Chondrocyte (in vitro differentiated cells): Measurements from ENCODE around the gene CASTOR1. TPM values are rescaled to one million over a fixed set of nuclear protein-coding genes. Genes with fewer than 3 reads are reported as not detected.
A peak's percentile ranks its signal among the peaks of the same experiment; 100 is the strongest.

Source experiments
- DNase-seq: peaks from one replicate; pipeline ENCODE4 v3.0.0; 2021; ENCODE audit warnings: mixed read lengths, low spot score
- H3K27ac Mint-ChIP-seq: one replicate; pipeline ENCODE4 v1.8.0; 2021; ENCODE audit warnings: mild to moderate bottlenecking, moderate library complexity, mixed read lengths; ENCODE audit not compliant: unreplicated experiment
- H3K27me3 Mint-ChIP-seq: 2 replicates; pipeline ENCODE4 v1.8.0; 2021; ENCODE audit warnings: low read depth, mixed read lengths
- H3K36me3 Mint-ChIP-seq: 2 replicates; pipeline ENCODE4 v1.8.0; 2021; ENCODE audit warnings: low read depth, mixed read lengths
- H3K4me1 Mint-ChIP-seq: 2 replicates; pipeline ENCODE4 v1.8.0; 2021; ENCODE audit warnings: low read depth, mild to moderate bottlenecking, mixed read lengths
- H3K4me3 Mint-ChIP-seq: one replicate; pipeline ENCODE4 v1.8.0; 2021; ENCODE audit warnings: mild to moderate bottlenecking, moderate library complexity, mixed read lengths; ENCODE audit not compliant: unreplicated experiment
- H3K9me3 Mint-ChIP-seq: 2 replicates; pipeline ENCODE4 v1.8.0; 2021; ENCODE audit warnings: low read depth, mixed read lengths
- CTCF ChIP-seq: fragments of 200-600 bp; sonication (generic); IDR thresholded peaks from 2 replicates; pipeline ENCODE4 v1.5.0; 2021; ENCODE audit warnings: antibody characterized with exemption, mild to moderate bottlenecking, moderate library complexity
- total RNA-seq: library from RNA; stranded (reverse); gene quantifications from 3 replicates; pipeline ENCODE4 v1.2.1, GENCODE V29; 2021

The CASTOR1 gene
- total RNA-seq, 1 donor from 2014 or later: 12.1 TPM

- Mint-ChIP-seq H3K9me3 (no peaks in the 10 kb centered on the region), H3K4me1 (peaks cover 60% of the 10 kb centered on the region), H3K27ac (peak overlapping the region; percentile 58), H3K27me3 (no peaks in the 10 kb centered on the region), H3K4me3 (no peak overlapping the region), H3K36me3 (peaks cover 10% of the 10 kb centered on the region)
- no peak for TF ChIP-seq CTCF
- no peak for DNase-seq
Measured at GRCh38 chr22:30302810-30303138, 13.5 kb upstream of the CASTOR1 start.

- Mint-ChIP-seq H3K4me3 (no peak overlapping the region), H3K4me1 (peaks cover 56% of the 10 kb centered on the region), H3K9me3 (no peaks in the 10 kb centered on the region), H3K27me3 (no peaks in the 10 kb centered on the region), H3K27ac (peak overlapping the region; percentile 58), H3K36me3 (peaks cover 13% of the 10 kb centered on the region)
- TF ChIP-seq CTCF: no peak
- no peak for DNase-seq
Measured at GRCh38 chr22:30301995-30302809, 12.9 kb upstream of the CASTOR1 start.

DNA sequence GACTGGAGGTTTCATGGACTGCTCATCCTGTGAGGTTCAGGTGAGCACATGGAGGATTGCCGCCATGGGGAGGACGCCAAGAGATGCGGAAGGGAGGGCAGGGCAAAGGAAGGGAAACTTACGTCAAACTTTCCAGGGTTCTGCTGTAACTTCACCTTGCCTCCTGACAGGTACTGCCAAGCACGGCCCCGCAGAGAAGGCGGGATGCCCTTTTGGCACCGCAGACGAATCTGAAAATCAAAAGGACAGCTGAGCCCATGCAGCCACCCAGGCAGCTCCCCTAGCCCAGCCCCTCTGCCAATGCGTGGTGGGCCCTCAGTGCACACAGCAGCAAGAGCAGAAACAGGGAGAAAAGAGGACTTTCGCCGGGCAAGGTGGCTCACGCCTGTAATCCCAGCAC lies 10.0 kb upstream of the CASTOR1 start:
- Mint-ChIP-seq H3K4me1 (peaks cover 32% of the 10 kb centered on the region), H3K4me3 (no peak overlapping the region), H3K27ac (no peak overlapping the region), H3K9me3 (no peaks in the 10 kb centered on the region), H3K27me3 (no peaks in the 10 kb centered on the region), H3K36me3 (peaks cover 14% of the 10 kb centered on the region)
- TF ChIP-seq CTCF: no peak
- no peak for DNase-seq

GRCh38 chr22:30297991-30298701 lies 8.8 kb upstream of the CASTOR1 start:
- H3K4me1 Mint-ChIP-seq: peaks cover 22% of the 10 kb centered on the region
- no peak for DNase-seq
- H3K27me3 Mint-ChIP-seq: no peaks in the 10 kb centered on the region
- H3K9me3 Mint-ChIP-seq: no peaks in the 10 kb centered on the region
- TF ChIP-seq CTCF: no peak
- peaks cover 20% of the 10 kb centered on the region for H3K36me3 Mint-ChIP-seq
- no peak overlapping the region for H3K27ac Mint-ChIP-seq
- H3K4me3 Mint-ChIP-seq: no peak overlapping the region

- no peak for TF ChIP-seq CTCF
- Mint-ChIP-seq H3K9me3 (no peaks in the 10 kb centered on the region), H3K27ac (no peak overlapping the region), H3K4me3 (no peak overlapping the region), H3K36me3 (peaks cover 23% of the 10 kb centered on the region), H3K27me3 (no peaks in the 10 kb centered on the region), H3K4me1 (peaks cover 15% of the 10 kb centered on the region)
- DNase-seq: no peak
Measured at GRCh38 chr22:30297276-30297990, 8.1 kb upstream of the CASTOR1 start.
